SHP77 treated with DMSO at 0.1 percent for 48 hours (cell line): ENCODE results near the gene RBM34.

Experiments
- DNase-seq: peaks from one replicate; lab custom pipeline; 2025; lab: John Stamatoyannopoulos, UW

The RBM34 gene

GRCh38 chr1:235156265-235156664 is 4.8 kb downstream of the RBM34 start:
- no peak for DNase-seq

GRCh38 chr1:235152235-235152634 is 8.8 kb downstream of the RBM34 start:
- DNase-seq = no peak

GRCh38 chr1:235151033-235151432 is 10.0 kb downstream of the RBM34 start:
- no peak for DNase-seq

GRCh38 chr1:235149824-235150223 is 11.2 kb downstream of the RBM34 start:
- DNase-seq = no peak

- DNase-seq = no peak
Observed at GRCh38 chr1:235147269-235147668, 13.8 kb downstream of the RBM34 start.

GRCh38 chr1:235145639-235146038 is 15.4 kb downstream of the RBM34 start:
- DNase-seq = no peak

GRCh38 chr1:235142991-235143390 is 18.1 kb downstream of the RBM34 start:
- DNase-seq = no peak

GRCh38 chr1:235139315-235139714 is 21.7 kb downstream of the RBM34 start:
- no peak for DNase-seq

GRCh38 chr1:235138821-235139220 is 22.2 kb downstream of the RBM34 start:
- no peak for DNase-seq

- no peak for DNase-seq
Observed at GRCh38 chr1:235136111-235136510, 24.9 kb downstream of the RBM34 start.

GRCh38 chr1:235134171-235134570 is 26.9 kb downstream of the RBM34 start:
- no peak for DNase-seq

GRCh38 chr1:235133086-235133485 is 28.0 kb downstream of the RBM34 start:
- no peak for DNase-seq

- DNase-seq = no peak
Observed at GRCh38 chr1:235131961-235132360, 29.1 kb downstream of the RBM34 start.

GRCh38 chr1:235130766-235131270 is 30.2 kb downstream of the RBM34 start:
- DNase-seq = no peak

- no peak for DNase-seq
Observed at GRCh38 chr1:235129774-235130570, 31.1 kb downstream of the RBM34 start.

- DNase-seq = peak; percentile 94
Observed at GRCh38 chr1:235128456-235129328, 32.4 kb downstream of the RBM34 start, which contains the start of gene TOMM20. TOMM20 (minus strand) TSS chr1:235128837; CDS start chr1:235128715, 122 bp downstream.

- no peak for DNase-seq
Observed at GRCh38 chr1:235127732-235128455, 33.2 kb downstream of the RBM34 start.

GRCh38 chr1:235127203-235127602 is 33.8 kb downstream of the RBM34 start:
- no peak for DNase-seq

GRCh38 chr1:235124665-235125064 is 36.4 kb downstream of the RBM34 start:
- no peak for DNase-seq

- DNase-seq = no peak
Observed at GRCh38 chr1:235124111-235124510, 36.9 kb downstream of the RBM34 start.

- DNase-seq = no peak
Observed at GRCh38 chr1:235122348-235122747, 38.7 kb downstream of the RBM34 start.
